ENCODE results near the gene SLCO4C1. TPM values are rescaled to one million over a fixed set of nuclear protein-coding genes. Genes with fewer than 3 reads are reported as not detected.

Gene SLCO4C1
- total RNA-seq, 2 donors from 2014 or later: 0.99 to 1.6 TPM

DNA sequence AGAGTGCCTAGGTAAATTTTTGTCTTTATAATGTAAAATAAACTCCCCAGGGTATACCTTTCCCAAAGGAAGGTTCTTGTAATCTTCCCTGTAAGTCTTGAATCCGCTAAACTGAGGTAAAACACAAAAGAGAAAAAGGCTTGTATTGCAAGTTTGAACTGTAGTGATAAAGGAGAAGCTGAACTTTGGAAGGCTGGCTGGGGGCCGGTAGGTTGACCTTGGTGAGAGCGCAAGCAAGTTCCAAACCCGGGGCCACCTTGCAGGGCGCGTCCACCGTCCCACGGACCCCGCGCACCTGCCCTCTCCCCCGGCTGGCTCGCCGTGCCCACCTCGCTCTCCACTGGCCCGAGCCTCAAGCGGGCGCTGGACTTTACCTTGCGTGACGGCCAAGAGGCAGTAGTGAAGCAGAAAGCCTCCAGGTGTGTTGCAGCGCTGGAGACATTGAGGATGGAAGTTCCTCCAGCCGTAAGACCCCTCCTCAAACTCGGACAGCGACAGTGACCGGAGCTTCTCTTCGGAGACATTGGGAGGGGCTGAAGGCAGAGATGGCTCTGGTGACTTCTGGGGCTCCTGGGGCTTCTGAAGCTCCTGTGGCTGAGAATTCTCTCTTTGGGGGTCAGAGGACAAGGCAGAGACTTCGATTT is 428 bp downstream of the SLCO4C1 start:
- WGBS, 2 donors: 0 to 3% methylated on average over 9 to 26 of the region's 26 CpGs
- Histone ChIP-seq H3K27me3 (no peaks in the 10 kb centered on the region), H3K27ac (peak overlapping the region in 3 of 4 donors; percentile 55 to 65 (median 62)), H3K36me3 (replicated peaks in 1 of 2; ENCODE audit: insufficient read depth in 1 of 2, low read depth in 2 of 2) (no peaks in the 10 kb centered on the region), H3K4me3 (peak overlapping the region; percentile 16 to 26), H3K4me1 (peaks cover 15% of the 10 kb centered on the region), H3K9me3 (no peaks in the 10 kb centered on the region)
- DNase-seq (peak; percentile 15 to 55 (median 36)), ATAC-seq (peak; percentile 52)
- TF ChIP-seq, protein P1, sequence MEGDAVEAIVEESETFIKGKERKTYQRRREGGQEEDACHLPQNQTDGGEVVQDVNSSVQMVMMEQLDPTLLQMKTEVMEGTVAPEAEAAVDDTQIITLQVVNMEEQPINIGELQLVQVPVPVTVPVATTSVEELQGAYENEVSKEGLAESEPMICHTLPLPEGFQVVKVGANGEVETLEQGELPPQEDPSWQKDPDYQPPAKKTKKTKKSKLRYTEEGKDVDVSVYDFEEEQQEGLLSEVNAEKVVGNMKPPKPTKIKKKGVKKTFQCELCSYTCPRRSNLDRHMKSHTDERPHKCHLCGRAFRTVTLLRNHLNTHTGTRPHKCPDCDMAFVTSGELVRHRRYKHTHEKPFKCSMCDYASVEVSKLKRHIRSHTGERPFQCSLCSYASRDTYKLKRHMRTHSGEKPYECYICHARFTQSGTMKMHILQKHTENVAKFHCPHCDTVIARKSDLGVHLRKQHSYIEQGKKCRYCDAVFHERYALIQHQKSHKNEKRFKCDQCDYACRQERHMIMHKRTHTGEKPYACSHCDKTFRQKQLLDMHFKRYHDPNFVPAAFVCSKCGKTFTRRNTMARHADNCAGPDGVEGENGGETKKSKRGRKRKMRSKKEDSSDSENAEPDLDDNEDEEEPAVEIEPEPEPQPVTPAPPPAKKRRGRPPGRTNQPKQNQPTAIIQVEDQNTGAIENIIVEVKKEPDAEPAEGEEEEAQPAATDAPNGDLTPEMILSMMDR (IDR thresholded peaks at IDR 0.05): no peak
- no peak for TF ChIP-seq POLR2A (IDR thresholded peaks at IDR 0.05)
- intact Hi-C loops (cut with DNase I): no loop called here

GRCh38 chr5:102294886-102295395 is 1.1 kb downstream of the SLCO4C1 start:
- intact Hi-C loops (cut with DNase I): no loop called here
- H3K4me1 ChIP-seq: peaks cover 15% of the 10 kb centered on the region
- DNase-seq (no peak), ATAC-seq (no peak)
- H3K36me3 ChIP-seq (replicated peaks in 1 of 2; ENCODE audit: insufficient read depth in 1 of 2, low read depth in 2 of 2): no peaks in the 10 kb centered on the region
- H3K4me3 ChIP-seq: no peak overlapping the region
- H3K27me3 ChIP-seq: no peaks in the 10 kb centered on the region
- H3K27ac ChIP-seq: no peak overlapping the region
- 30 to 31% methylated on average over 4 of the region's 4 CpGs for WGBS, 2 donors
- H3K9me3 ChIP-seq: no peaks in the 10 kb centered on the region
- TF ChIP-seq POLR2A (IDR thresholded peaks at IDR 0.05): no peak
- TF ChIP-seq, protein P1 (IDR thresholded peaks at IDR 0.05): no peak

GRCh38 chr5:102290004-102290403 is 6.1 kb downstream of the SLCO4C1 start:
- Histone ChIP-seq H3K4me3 (no peak overlapping the region), H3K9me3 (no peaks in the 10 kb centered on the region), H3K36me3 (replicated peaks in 1 of 2; ENCODE audit: insufficient read depth in 1 of 2, low read depth in 2 of 2) (no peaks in the 10 kb centered on the region), H3K27ac (no peak overlapping the region), H3K4me1 (peaks cover 6% of the 10 kb centered on the region), H3K27me3 (no peaks in the 10 kb centered on the region)
- intact Hi-C loops (cut with DNase I): no loop called here
- TF ChIP-seq POLR2A (IDR thresholded peaks at IDR 0.05): no peak
- TF ChIP-seq, protein P1 (IDR thresholded peaks at IDR 0.05): no peak
- DNase-seq (no peak), ATAC-seq (no peak)
- 91 to 99% methylated on average over 3 of the region's 3 CpGs for WGBS, 2 donors

GRCh38 chr5:102289251-102289899 is 6.7 kb downstream of the SLCO4C1 start:
- Histone ChIP-seq H3K27me3 (no peaks in the 10 kb centered on the region), H3K9me3 (no peaks in the 10 kb centered on the region), H3K4me1 (no peaks in the 10 kb centered on the region), H3K27ac (peak overlapping the region in 1 of 4 donors; percentile 16), H3K4me3 (no peak overlapping the region), H3K36me3 (replicated peaks in 1 of 2; ENCODE audit: insufficient read depth in 1 of 2, low read depth in 2 of 2) (no peaks in the 10 kb centered on the region)
- DNase-seq (no peak), ATAC-seq (no peak)
- intact Hi-C loops (cut with DNase I): no loop called here
- no peak for TF ChIP-seq POLR2A (IDR thresholded peaks at IDR 0.05)
- TF ChIP-seq, protein P1 (IDR thresholded peaks at IDR 0.05): no peak
- WGBS, 2 donors: 46 to 55% methylated on average over 6 of the region's 6 CpGs

All from body of pancreas (tissue), 4 donors.